ENCODE results near the gene RGP1. TPM values are rescaled to one million over a fixed set of nuclear protein-coding genes. Genes with fewer than 3 reads are reported as not detected.
A peak's percentile ranks its signal among the peaks of the same experiment; 100 is the strongest.

The RGP1 gene
- total RNA-seq, 1 donor: 18.5 TPM

- Histone ChIP-seq H3K4me3 (ENCODE audit: insufficient read depth, low read length) (no peak overlapping the region), H3K79me2 (ENCODE audit: insufficient read depth, low read length) (peaks cover 36% of the 10 kb centered on the region), H4K20me1 (ENCODE audit: insufficient read depth, low read length) (no peaks in the 10 kb centered on the region), H3K27ac (ENCODE audit: low read depth, low read length) (no peak overlapping the region), H3K9me3 (ENCODE audit: low read depth, low read length) (no peaks in the 10 kb centered on the region), H3K36me3 (ENCODE audit: insufficient read depth, low read length) (peaks cover 36% of the 10 kb centered on the region), H3K4me2 (ENCODE audit: insufficient read depth, low read length) (no peak overlapping the region), H2AFZ (ENCODE audit: low read length) (no peak overlapping the region), H3K27me3 (ENCODE audit: insufficient read depth, low read length) (no peaks in the 10 kb centered on the region), H3K4me1 (ENCODE audit: insufficient read depth, low read length) (peaks cover 23% of the 10 kb centered on the region)
- DNase-seq (ENCODE audit: insufficient read length, low spot score, missing footprints): peak; percentile 53
- no peak for TF ChIP-seq CTCF (IDR thresholded peaks at IDR 0.05; ENCODE audit: extremely low read depth, low read depth, low read length)
Measured at GRCh38 chr9:35798658-35799374, 49.7 kb downstream of the RGP1 start.

GRCh38 chr9:35800530-35800929, 51.4 kb downstream of the RGP1 start:
- Histone ChIP-seq H3K4me1 (ENCODE audit: insufficient read depth, low read length) (peaks cover 6% of the 10 kb centered on the region), H3K27ac (ENCODE audit: low read depth, low read length) (no peak overlapping the region)

GRCh38 chr9:35801328-35802128, 52.4 kb downstream of the RGP1 start:
- H4K20me1 ChIP-seq (ENCODE audit: insufficient read depth, low read length): no peaks in the 10 kb centered on the region

More at GRCh38 chr9:35800530-35800929, 51.4 kb downstream of the RGP1 start:
- peaks cover 19% of the 10 kb centered on the region for H3K79me2 ChIP-seq (ENCODE audit: insufficient read depth, low read length)
- H2AFZ ChIP-seq (ENCODE audit: low read length): no peak overlapping the region
- no peak for TF ChIP-seq CTCF (IDR thresholded peaks at IDR 0.05; ENCODE audit: extremely low read depth, low read depth, low read length)
- H3K4me2 ChIP-seq (ENCODE audit: insufficient read depth, low read length): no peak overlapping the region
- no peak overlapping the region for H3K4me3 ChIP-seq (ENCODE audit: insufficient read depth, low read length)
- no peaks in the 10 kb centered on the region for H3K9me3 ChIP-seq (ENCODE audit: low read depth, low read length)
- no peaks in the 10 kb centered on the region for H3K27me3 ChIP-seq (ENCODE audit: insufficient read depth, low read length)
- no peak for DNase-seq (ENCODE audit: insufficient read length, low spot score, missing footprints)
- no peaks in the 10 kb centered on the region for H4K20me1 ChIP-seq (ENCODE audit: insufficient read depth, low read length)
- H3K36me3 ChIP-seq (ENCODE audit: insufficient read depth, low read length): peaks cover 42% of the 10 kb centered on the region

More at GRCh38 chr9:35801328-35802128, 52.4 kb downstream of the RGP1 start:
- H3K79me2 ChIP-seq (ENCODE audit: insufficient read depth, low read length): peaks cover 12% of the 10 kb centered on the region
- no peaks in the 10 kb centered on the region for H3K9me3 ChIP-seq (ENCODE audit: low read depth, low read length)
- no peak overlapping the region for H2AFZ ChIP-seq (ENCODE audit: low read length)
- peaks cover 52% of the 10 kb centered on the region for H3K36me3 ChIP-seq (ENCODE audit: insufficient read depth, low read length)
- H3K27me3 ChIP-seq (ENCODE audit: insufficient read depth, low read length): no peaks in the 10 kb centered on the region
- H3K4me1 ChIP-seq (ENCODE audit: insufficient read depth, low read length): peaks cover 6% of the 10 kb centered on the region
- H3K4me2 ChIP-seq (ENCODE audit: insufficient read depth, low read length): no peak overlapping the region
- no peak for TF ChIP-seq CTCF (IDR thresholded peaks at IDR 0.05; ENCODE audit: extremely low read depth, low read depth, low read length)
- H3K27ac ChIP-seq (ENCODE audit: low read depth, low read length): no peak overlapping the region
- no peak for DNase-seq (ENCODE audit: insufficient read length, low spot score, missing footprints)
- H3K4me3 ChIP-seq (ENCODE audit: insufficient read depth, low read length): no peak overlapping the region
